Stomach smooth muscle (tissue), 2 donors: ENCODE results near the gene PTPRS.
A peak's percentile ranks its signal among the peaks of the same experiment; 100 is the strongest.
"Not testable (repeated sequence)": the region's sequence is repeated elsewhere in the genome, so short reads cannot be mapped to it uniquely, and the experiment has no call there.

Source experiments
- H3K27ac ChIP-seq: one replicate; pipeline ENCODE4 v1.7.0; 2013; ENCODE audit warnings: mild to moderate bottlenecking, low read length, inconsistent platforms
- H3K27me3 ChIP-seq, 2 donors: one replicate each; pipeline ENCODE4 v1.7.0; 2013; ENCODE audit warnings: low read length in 2 of 2; ENCODE audit not compliant: insufficient read depth in 2 of 2, control insufficient read depth in 1 of 2
- H3K36me3 ChIP-seq, 2 donors: one replicate each; pipeline ENCODE4 v1.7.0; 2013; ENCODE audit warnings: low read length in 2 of 2; ENCODE audit not compliant: control insufficient read depth in 2 of 2, insufficient read depth in 2 of 2
- H3K4me1 ChIP-seq: one replicate; pipeline ENCODE4 v1.7.0; 2013; ENCODE audit warnings: low read length; ENCODE audit not compliant: control insufficient read depth, insufficient read depth
- H3K4me3 ChIP-seq, 2 donors: one replicate each; pipeline ENCODE4 v1.7.0; 2013; ENCODE audit warnings: low read length in 2 of 2
- H3K9ac ChIP-seq, 2 donors: one replicate each; pipeline ENCODE4 v1.7.0; 2013; ENCODE audit warnings: low read length in 2 of 2, mild to moderate bottlenecking in 1 of 2
- H3K9me3 ChIP-seq, 2 donors: one replicate each; pipeline ENCODE4 v1.7.0; 2013; ENCODE audit warnings: low read length in 2 of 2; ENCODE audit not compliant: control insufficient read depth in 2 of 2
- donor health status: healthy.
- donor health status: Pancreatic carcinoma.

PTPRS gene

GRCh38 chr19:5340637-5341447 is at the start of gene PTPRS:
PTPRS (minus strand) TSS chr19:5340812; CDS start chr19:5286140, 54,672 bp downstream.
- Histone ChIP-seq H3K27ac (no peak within 1 kb of the TSS), H3K27me3 (peaks cover 23 to 30% of the 10 kb centered on the region in 2 donors), H3K4me1 (peaks cover 19% of the 10 kb centered on the region), H3K36me3 (no peaks in the 10 kb centered on the region), H3K4me3 (peak within 1 kb of the TSS; percentile 49 to 72), H3K9me3 (no peaks in the 10 kb centered on the region), H3K9ac (no peak within 1 kb of the TSS)

DNA sequence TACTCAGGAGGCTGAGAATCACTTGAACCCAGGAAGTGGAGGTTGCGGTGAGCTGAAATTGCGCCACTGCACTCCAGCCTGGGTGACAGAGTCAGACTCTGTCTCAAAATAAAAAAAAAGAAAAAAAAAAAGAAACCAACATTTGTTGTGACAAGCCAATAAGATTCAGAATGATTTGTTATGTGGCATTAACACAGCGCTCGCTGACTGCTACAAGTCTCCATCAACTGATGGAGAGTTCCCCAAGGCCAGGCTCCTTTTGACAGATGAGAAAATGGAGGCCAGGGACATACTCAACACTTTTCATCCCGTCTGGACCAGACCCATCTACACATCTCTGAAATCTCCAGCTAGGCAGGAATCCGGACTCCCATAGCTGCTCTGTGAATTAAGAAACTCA is 48.7 kb upstream of the PTPRS start:
- peaks cover 20 to 34% of the 10 kb centered on the region in 2 donors for H3K27me3 ChIP-seq
- H3K4me1 ChIP-seq: no peaks in the 10 kb centered on the region

DNA sequence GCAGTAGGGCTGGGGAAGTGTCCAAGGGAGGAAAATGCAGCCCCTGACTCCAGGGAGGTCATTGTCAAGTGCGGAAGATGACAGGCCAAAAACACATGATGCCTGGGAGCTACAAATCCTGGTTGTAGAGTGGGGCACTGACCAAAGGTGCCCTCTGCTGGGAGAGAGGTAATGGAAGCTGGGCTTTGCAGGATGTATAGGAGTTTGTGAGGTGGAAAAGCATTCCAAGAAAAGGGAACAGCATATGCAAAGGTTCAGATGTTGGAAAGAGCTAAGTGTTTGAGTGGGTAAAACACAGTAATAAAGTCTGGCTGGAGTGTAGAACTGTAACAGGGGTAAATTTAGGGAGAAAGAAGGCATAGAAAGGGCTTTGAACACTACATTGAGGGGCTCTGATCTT is 46.9 kb upstream of the PTPRS start:
- H3K4me3 ChIP-seq: no peak overlapping the region
- peaks cover 10 to 12% of the 10 kb centered on the region in 2 donors for H3K9me3 ChIP-seq
- peaks cover 6 to 18% of the 10 kb centered on the region in 2 donors for H3K27me3 ChIP-seq
- no peak overlapping the region for H3K9ac ChIP-seq
- H3K4me1 ChIP-seq: no peaks in the 10 kb centered on the region
- H3K36me3 ChIP-seq: no peaks in the 10 kb centered on the region
- H3K27ac ChIP-seq: no peak overlapping the region

More for the DNA sequence above, 48.7 kb upstream of the PTPRS start:
- Histone ChIP-seq H3K36me3 (no peaks in the 10 kb centered on the region), H3K9ac (no peak overlapping the region), H3K4me3 (no peak overlapping the region), H3K27ac (no peak overlapping the region), H3K9me3 (peaks cover 2 to 7% of the 10 kb centered on the region in 2 donors)

- Histone ChIP-seq H3K4me3 (no peak overlapping the region), H3K9ac (no peak overlapping the region), H3K36me3 (no peaks in the 10 kb centered on the region), H3K9me3 (peaks cover 11 to 18% of the 10 kb centered on the region in 2 donors), H3K27me3 (peaks cover 4 to 15% of the 10 kb centered on the region in 2 donors), H3K4me1 (no peaks in the 10 kb centered on the region), H3K27ac (no peak overlapping the region)
These were observed 46.2 kb upstream of the PTPRS start for GRCh38 chr19:5386841-5387240.

DNA sequence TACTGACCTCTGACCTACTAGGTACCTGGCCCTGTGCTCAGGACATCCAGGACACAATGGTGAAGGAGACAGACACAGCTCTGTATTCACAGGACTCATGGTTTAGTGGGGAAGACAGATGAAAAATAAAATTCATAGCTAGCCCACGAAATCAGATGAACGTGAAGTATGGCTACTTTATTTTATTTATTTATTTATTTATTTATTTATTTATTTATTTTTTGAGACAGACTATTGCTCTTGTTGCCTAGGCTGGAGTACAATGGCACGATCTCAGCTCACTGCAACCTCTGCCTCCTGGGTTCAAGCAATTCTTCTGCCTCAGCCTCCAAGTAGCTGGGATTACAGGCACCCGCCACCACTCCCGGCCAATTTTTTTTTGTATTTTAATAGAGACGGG is 40.6 kb upstream of the PTPRS start:
- not testable (repeated sequence) for H3K36me3 ChIP-seq, H3K4me1 ChIP-seq, H3K27me3 ChIP-seq, H3K9ac ChIP-seq, H3K4me3 ChIP-seq, H3K27ac ChIP-seq
- H3K9me3 ChIP-seq: peaks cover 4 to 19% of the 10 kb centered on the region in 2 donors

- Histone ChIP-seq H3K4me3 (no peak overlapping the region), H3K27me3 (peaks cover 4% of the 10 kb centered on the region in 2 donors), H3K27ac (no peak overlapping the region), H3K9me3 (peaks cover 4 to 19% of the 10 kb centered on the region in 2 donors), H3K9ac (no peak overlapping the region), H3K4me1 (no peaks in the 10 kb centered on the region), H3K36me3 (no peaks in the 10 kb centered on the region)
These were observed 39.8 kb upstream of the PTPRS start for GRCh38 chr19:5380215-5380919.

DNA sequence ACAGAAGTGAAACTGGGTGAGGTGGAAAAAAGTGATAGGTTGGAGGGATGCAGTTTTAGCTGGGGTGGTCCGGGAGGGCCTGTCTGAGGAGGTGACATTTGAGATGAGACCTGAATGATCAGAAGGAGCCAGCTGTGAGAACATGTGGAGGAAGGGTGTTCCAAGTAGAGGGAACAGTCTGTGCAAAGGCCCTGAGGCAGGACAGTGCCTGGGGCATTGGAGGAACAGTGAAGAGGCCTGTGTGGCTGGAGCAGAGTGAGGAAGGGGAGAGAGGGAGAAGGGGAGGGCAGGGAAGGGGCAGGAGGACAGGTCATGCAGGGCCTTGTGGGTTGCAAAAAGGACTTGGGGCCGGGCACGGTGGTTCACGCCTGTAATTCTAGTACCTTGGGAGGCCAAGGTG is 36.3 kb upstream of the PTPRS start:
- no peak overlapping the region for H3K4me3 ChIP-seq
- H3K36me3 ChIP-seq: no peaks in the 10 kb centered on the region
- H3K9ac ChIP-seq: no peak overlapping the region

DNA sequence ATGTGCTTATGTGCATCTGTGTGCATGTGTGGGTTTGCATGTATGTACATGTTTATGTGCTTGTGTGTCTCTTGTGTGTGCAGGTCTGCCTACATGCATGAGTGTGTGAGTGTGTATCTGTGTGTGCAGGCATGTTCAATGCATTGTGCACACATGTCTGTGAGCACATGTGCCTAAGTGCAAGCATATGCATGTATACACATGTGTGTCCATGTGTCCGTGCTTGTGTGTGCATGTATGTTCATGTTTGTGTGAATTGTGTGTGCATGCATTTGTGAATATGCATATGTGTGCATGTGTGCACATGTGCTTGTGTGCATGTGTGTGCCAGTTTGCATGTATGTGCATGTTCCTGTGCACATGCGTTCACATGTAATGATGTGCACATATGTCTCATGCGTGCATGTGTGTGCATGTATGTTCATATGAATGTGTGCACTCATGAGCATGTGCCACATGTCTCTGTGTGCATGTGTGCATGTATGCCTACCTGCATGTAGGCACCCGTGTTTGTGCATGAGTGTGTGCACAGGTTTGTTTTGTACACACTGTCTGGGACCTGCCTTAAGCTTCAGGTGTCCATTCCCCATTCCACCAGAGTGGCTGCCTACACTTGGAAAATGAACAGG is 32.1 kb upstream of the PTPRS start:
- no peaks in the 10 kb centered on the region for H3K36me3 ChIP-seq
- no peaks in the 10 kb centered on the region for H3K4me1 ChIP-seq
- H3K9ac ChIP-seq: no peak overlapping the region
- no peak overlapping the region for H3K27ac ChIP-seq
- peaks cover 0 to 4% of the 10 kb centered on the region in 2 donors for H3K9me3 ChIP-seq
- H3K4me3 ChIP-seq: no peak overlapping the region
- H3K27me3 ChIP-seq: peaks cover 3 to 20% of the 10 kb centered on the region in 2 donors

More for the DNA sequence above, 36.3 kb upstream of the PTPRS start:
- H3K4me1 ChIP-seq: no peaks in the 10 kb centered on the region
- peaks cover 3 to 14% of the 10 kb centered on the region in 2 donors for H3K27me3 ChIP-seq
- H3K9me3 ChIP-seq: peaks cover 4% of the 10 kb centered on the region in 2 donors
- no peak overlapping the region for H3K27ac ChIP-seq

DNA sequence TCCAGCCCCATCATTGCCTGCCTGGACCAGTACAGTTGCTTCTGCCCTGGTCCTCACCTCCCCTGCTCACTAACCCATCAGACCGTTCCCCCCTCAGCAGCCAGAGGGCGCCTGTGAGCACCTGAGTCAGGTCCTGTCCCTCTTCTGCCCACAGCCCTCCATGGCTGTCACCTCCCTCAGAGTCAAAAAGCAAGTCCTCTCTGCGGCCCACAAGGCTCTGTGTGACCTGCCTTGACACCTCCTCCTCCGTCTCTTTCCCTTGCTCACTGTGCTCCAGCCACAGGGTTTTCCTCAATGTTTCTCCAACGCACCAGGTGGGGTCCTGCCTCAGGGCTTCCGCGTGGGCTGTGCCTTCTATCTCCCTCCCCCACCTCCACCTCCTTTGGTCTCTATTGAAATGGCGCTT is 29.4 kb upstream of the PTPRS start:
- no peaks in the 10 kb centered on the region for H3K36me3 ChIP-seq
- H3K9me3 ChIP-seq: peaks cover 0 to 4% of the 10 kb centered on the region in 2 donors
- no peak overlapping the region for H3K27ac ChIP-seq
- no peak overlapping the region for H3K9ac ChIP-seq
- H3K4me3 ChIP-seq: no peak overlapping the region
- H3K4me1 ChIP-seq: no peaks in the 10 kb centered on the region
- H3K27me3 ChIP-seq: peaks cover 3 to 18% of the 10 kb centered on the region in 2 donors

- Histone ChIP-seq H3K9ac (no peak overlapping the region), H3K36me3 (no peaks in the 10 kb centered on the region), H3K4me1 (no peaks in the 10 kb centered on the region), H3K27me3 (peaks cover 3 to 12% of the 10 kb centered on the region in 2 donors), H3K27ac (no peak overlapping the region), H3K4me3 (no peak overlapping the region), H3K9me3 (peaks cover 0 to 4% of the 10 kb centered on the region in 2 donors)
These were observed 28.7 kb upstream of the PTPRS start for GRCh38 chr19:5369304-5369703.
